Measurements from ENCODE around the gene GAGE12J.

GRCh38 chrX:49303346-49303745 lies 18.5 kb upstream of the GAGE12J start, which contains the start of gene GAGE10:
- TF ChIP-seq POLR2AphosphoS5 (IDR thresholded peaks at IDR 0.05; ENCODE audit: low read depth, low read length): no peak
- no peak for TF ChIP-seq SPI1 (IDR thresholded peaks at IDR 0.05; ENCODE audit: low read depth, low read length)
- no peak for TF ChIP-seq POLR2A (IDR thresholded peaks at IDR 0.05; ENCODE audit: low read depth, low read length)
- no peak for TF ChIP-seq TAF1 (IDR thresholded peaks at IDR 0.05; ENCODE audit: low read depth, low read length)
- no peak for TF ChIP-seq PAX5 (IDR thresholded peaks at IDR 0.05; ENCODE audit: insufficient read depth, low read length, severe bottlenecking)
